ENCODE results near the gene ASCL5.

- no peak for TF ChIP-seq CTCF (IDR thresholded peaks at IDR 0.05)
- TF ChIP-seq POLR2AphosphoS5 (IDR thresholded peaks at IDR 0.05), result no peak
- no peak for TF ChIP-seq POLR2A (IDR thresholded peaks at IDR 0.05)
- no peak for TF ChIP-seq EP300 (IDR thresholded peaks at IDR 0.05)
Observed at GRCh38 chr1:201126463-201126831, 537 bp downstream of the ASCL5 start.
